HG02642 (cell line): ENCODE data around the gene ELOVL3.

Experiments
- ATAC-seq: cut with Tn5 transposase; IDR thresholded peaks from one replicate; pipeline ENCODE4 v1.9.1; 2021; ENCODE audit warnings: mild to moderate bottlenecking; ENCODE audit not compliant: unreplicated experiment, poor library complexity

Gene ELOVL3

GRCh38 chr10:102222797-102223196 lies 3.3 kb upstream of the ELOVL3 start:
- ATAC-seq = no peak

GRCh38 chr10:102226542-102226870 lies 407 bp downstream of the ELOVL3 start:
- no peak for ATAC-seq

GRCh38 chr10:102227050-102227449 lies 951 bp downstream of the ELOVL3 start:
- no peak for ATAC-seq

GRCh38 chr10:102229810-102230263 lies 3.7 kb downstream of the ELOVL3 start:
- no peak for ATAC-seq

- ATAC-seq = no peak
These were observed 4.3 kb downstream of the ELOVL3 start for GRCh38 chr10:102230264-102230860.

GRCh38 chr10:102230861-102231356 lies 4.8 kb downstream of the ELOVL3 start:
- ATAC-seq = no peak

- ATAC-seq = no peak
These were observed 5.5 kb downstream of the ELOVL3 start for GRCh38 chr10:102231357-102232318.

GRCh38 chr10:102233997-102234396 lies 7.9 kb downstream of the ELOVL3 start:
- no peak for ATAC-seq

- ATAC-seq = no peak
These were observed 8.9 kb downstream of the ELOVL3 start for GRCh38 chr10:102234888-102235597.

- ATAC-seq = no peak
These were observed 9.5 kb downstream of the ELOVL3 start for GRCh38 chr10:102235598-102235920.

- no peak for ATAC-seq
These were observed 9.9 kb downstream of the ELOVL3 start for GRCh38 chr10:102236006-102236405.

GRCh38 chr10:102237711-102238252 lies 11.7 kb downstream of the ELOVL3 start:
- ATAC-seq = no peak

- no peak for ATAC-seq
These were observed 14.4 kb downstream of the ELOVL3 start for GRCh38 chr10:102240467-102241031.

- no peak for ATAC-seq
These were observed 14.9 kb downstream of the ELOVL3 start for GRCh38 chr10:102241032-102241443.

- ATAC-seq = peak; percentile 58
These were observed 15.5 kb downstream of the ELOVL3 start, which contains the start of gene PITX3 for GRCh38 chr10:102241444-102242117. TSS of gene PITX3 (minus strand) at chr10:102241512. CDS start at chr10:102232080, 9,432 bp downstream.

GRCh38 chr10:102242118-102242485 lies 16.0 kb downstream of the ELOVL3 start:
- no peak for ATAC-seq

GRCh38 chr10:102243309-102243708 lies 17.2 kb downstream of the ELOVL3 start:
- no peak for ATAC-seq

GRCh38 chr10:102245082-102245931 lies 19.2 kb downstream of the ELOVL3 start, which contains the start of gene GBF1:
TSS of gene GBF1 (plus strand) at chr10:102245532. CDS start at chr10:102258939, 13,407 bp downstream.
- ATAC-seq = peak; percentile 88

GRCh38 chr10:102245932-102246251 lies 19.8 kb downstream of the ELOVL3 start:
- ATAC-seq = peak; percentile 3
